ENCODE results near the gene CDH3.

CDH3 gene

DNA sequence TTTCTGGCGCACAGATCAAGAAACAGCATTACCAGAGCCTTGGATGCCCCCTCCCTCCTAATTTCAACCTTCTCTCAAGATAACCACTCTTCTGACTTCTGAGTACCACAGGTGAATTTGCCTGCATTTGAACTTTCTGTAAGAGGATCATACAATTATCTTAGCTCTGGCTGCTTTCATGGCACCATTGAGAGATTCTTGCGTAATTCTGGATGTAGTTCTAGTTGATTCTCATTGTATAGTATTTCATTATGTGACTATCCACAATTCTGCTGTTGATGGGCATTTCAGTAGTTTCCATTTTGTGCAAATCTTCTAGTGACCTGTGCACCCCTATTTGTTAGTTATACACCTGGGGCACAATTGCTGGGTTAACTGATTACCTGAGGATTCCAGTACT is 7.5 kb downstream of the CDH3 start:
- DNase-seq (ENCODE audit: low spot score) = no peak

DNA sequence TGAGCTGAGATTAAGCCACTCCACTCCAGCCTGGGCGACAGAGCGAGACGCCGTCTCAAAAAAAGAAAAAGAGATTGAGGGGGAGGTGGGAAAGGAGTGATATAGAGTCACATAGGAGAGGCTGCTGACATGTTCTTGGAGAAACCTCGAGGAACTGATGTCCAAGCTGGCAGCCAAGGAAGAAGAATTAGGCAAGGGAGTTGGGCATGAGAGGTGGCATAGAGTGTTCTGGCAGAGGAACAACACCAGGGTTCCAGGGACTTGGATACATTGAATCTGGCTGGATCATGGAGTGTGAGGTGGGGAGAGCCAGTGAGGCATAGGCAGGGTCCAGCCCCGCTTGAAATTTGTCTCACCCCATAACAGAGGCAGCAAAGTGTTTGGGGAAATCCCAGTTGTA is 10.7 kb downstream of the CDH3 start:
- no peak for DNase-seq (ENCODE audit: low spot score)

DNA sequence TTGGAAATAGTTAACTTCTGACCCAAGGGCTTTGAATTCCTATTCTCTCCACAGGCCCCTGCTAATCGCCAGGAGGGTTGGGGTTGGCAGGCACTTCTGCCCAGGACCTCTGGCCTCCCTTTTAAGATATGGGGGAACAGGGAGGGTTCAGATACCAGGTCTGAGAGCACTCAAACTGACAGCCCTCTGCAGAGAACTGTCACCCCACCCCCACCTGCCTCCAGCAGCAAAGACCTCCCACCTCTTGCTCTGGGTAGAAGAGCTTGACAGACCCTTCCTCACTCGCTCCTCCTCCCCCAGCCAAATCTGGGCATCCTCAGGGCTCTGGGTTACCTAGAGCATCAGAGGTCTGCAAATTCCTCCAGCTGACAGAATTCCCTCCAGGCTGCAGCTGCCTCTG is 11.6 kb downstream of the CDH3 start:
- no peak for DNase-seq (ENCODE audit: low spot score)

DNA sequence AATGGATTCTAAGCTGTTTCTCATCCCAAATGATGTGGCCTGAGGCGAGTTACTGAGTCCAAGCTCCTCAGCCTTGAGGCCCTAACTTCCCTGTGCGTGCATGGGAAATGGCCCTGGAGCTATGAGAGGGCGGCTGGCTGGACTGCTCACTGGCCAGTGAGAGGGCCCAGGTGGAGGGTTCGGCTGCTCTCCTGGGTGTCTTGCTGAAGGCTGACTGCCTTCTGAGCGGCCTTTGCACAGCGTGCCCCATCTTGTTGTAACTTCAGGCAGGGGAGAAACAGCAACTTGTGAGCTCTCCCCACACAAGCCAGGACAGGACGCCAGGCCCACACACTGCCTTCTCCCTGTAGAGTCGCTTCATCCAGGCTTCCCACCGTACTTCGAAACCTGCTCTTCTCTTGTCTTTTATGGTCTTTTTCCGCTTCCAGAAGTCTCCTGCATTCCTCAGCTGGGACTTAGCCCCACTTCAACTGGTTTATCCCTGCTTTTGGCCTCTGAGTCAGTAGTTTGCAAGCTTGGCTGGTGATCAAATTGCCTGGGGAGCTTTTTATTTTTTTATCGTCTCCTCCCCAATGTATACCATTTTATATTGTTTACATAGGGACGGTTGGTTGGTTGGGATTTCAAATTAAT is 13.3 kb downstream of the CDH3 start:
- no peak for DNase-seq (ENCODE audit: low spot score)

DNA sequence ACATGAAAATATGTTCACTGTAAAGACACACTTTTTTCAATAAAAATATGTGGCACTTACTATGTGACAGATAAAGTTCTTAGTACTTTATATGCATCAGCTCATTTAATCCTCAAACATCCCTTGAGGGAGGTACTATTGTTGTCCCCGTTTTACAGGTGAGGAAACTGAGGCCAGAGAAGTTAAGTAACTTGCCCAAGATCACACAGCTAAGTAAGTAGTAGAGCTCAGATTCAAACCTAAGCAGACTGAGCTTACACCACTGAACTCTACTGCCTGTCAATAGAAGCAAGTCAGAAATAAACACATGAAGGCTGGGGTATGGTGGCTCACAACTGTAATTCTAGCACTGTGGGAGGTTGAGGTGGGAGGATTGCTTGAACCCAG is 13.9 kb downstream of the CDH3 start:
- no peak for DNase-seq (ENCODE audit: low spot score)

DNA sequence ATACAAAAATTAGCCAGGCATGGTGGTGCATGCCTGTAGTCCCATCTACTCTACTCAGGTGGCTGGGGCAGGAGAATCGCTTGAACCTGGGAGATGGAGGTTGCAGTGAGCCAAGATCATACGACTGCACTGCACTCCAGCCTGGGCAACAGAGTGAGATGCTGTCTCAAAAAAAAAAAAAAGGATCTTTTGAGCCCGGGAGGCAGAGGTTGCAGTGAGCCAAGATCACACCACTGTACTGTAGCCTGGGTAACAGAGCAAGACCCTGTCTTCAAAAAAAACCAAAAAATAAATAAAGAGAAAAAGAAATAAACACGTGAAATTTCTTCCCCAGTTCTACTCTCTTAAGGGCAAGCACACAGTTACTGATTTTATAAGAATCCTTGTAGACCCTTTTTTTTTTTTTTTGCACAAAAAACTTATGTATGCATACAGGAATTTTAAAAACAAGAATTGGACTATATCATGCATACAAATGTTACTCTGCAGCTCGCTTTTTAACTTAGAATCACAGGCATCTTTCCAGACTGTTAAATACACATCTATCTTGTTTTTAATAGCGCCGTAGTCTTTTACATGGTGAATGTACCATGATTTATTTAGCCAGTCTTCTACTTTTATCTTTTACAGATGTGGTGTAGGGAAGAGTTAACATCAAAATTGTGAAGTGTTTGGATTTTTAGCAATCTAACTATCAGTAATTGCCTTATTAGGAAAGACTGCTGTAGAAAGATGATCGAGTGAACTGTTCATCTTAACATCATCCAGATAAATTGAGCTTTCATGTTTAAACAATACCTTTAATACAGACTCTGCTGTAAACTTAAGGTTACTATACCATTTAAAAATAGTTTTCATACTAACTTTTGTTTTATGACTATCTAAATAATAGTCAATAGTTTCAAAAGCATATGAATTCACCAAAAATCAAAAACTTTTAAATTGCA is 14.6 kb downstream of the CDH3 start:
- DNase-seq (ENCODE audit: low spot score) = no peak

DNA sequence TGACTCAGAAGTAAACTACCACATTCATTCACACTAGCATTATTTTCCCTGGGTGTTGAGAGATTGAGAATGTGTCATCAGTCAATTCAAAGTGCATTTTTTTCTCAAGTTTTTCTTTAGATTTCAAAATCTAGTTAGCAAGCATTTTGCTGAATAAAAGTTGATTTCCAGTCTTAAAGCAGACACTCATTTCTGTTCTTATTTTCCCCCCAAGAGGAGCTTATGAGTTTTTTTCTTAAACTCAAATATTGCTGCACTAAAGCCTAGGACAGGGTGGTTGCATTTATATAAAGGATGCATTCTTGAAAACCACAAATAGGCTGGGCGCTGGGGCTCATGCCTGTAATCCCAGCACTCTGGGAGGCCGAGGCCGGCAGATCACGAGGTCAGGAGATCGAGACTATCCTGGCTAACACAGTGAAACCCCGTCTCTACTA is 15.3 kb downstream of the CDH3 start:
- DNase-seq (ENCODE audit: low spot score) = no peak

DNA sequence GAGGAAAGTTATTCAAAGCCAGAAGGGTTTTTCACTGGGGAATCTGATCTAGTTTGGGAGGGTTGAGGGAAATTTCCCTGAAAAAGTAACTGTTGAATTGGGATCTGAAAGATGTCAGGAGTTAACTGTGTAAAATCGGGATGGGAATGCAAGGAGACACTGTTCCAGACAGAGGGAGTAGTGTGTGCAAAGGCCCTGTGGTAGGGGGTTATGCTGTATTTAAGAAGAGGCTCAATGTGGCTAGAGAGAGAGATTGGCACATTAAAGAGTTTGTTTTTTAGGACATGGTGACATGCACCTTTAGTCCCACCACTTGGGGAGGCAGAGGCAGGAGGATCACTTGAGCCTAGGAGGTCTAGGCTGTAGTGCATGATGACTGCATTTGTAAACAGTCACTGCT is 16.9 kb downstream of the CDH3 start:
- DNase-seq (ENCODE audit: low spot score) = no peak

DNA sequence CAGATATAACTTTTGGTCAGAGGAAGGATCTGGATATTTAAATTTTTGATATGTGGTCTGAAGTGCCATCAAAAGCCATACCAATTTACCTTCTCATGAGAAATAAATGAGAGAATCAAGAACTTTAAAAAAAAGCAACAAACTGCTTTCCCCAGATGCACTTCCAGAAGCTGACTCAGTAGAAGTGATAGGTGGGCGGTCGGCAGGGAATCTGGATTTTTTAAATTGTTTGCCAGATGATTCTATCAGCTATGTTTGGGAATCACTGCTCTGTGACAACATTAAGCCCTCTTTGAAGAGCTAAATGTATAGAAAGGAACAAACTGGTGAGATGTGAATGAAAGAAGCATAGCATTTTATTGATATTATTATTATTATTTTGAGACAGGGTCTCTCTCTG is 19.2 kb downstream of the CDH3 start:
- no peak for DNase-seq (ENCODE audit: low spot score)

DNA sequence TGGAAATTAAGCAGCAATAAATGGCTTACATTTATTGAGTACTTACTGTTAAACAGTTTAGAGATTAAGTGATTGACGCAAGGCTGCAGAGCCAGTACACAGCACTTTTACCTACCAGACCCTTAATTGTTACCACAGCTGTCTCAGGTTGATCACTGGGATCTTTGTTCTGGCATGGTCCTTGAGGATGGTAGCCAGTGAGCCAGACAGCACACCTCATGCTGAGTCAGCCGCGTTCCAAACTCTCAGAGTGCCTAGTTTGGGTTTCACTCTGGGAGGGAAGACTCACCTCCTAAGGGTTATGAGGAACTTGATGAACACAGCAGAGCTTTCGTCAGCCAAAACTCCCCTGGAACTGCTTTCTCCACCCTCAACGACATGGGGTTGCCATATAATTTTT is 20.4 kb downstream of the CDH3 start:
- DNase-seq (ENCODE audit: low spot score) = no peak

DNA sequence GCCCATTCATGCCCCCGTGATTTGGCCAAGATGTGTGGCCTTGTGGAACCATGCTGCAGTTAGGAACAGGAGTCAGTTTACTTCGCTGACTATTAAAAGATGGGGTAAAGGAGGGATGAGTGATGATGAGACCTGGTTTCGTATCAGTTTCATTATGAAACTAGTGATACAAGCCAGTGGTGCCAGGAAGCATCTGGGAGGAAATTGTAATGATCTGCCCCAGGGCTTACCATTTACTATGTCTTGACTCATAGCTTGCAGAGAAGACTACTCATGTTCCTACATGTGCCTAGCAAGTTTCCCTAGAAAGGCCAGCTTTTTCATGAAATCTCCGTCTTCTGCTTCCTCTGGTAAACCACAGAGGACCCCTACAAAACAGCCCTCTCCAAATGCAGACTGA is 23.2 kb downstream of the CDH3 start:
- DNase-seq (ENCODE audit: low spot score) = no peak

DNA sequence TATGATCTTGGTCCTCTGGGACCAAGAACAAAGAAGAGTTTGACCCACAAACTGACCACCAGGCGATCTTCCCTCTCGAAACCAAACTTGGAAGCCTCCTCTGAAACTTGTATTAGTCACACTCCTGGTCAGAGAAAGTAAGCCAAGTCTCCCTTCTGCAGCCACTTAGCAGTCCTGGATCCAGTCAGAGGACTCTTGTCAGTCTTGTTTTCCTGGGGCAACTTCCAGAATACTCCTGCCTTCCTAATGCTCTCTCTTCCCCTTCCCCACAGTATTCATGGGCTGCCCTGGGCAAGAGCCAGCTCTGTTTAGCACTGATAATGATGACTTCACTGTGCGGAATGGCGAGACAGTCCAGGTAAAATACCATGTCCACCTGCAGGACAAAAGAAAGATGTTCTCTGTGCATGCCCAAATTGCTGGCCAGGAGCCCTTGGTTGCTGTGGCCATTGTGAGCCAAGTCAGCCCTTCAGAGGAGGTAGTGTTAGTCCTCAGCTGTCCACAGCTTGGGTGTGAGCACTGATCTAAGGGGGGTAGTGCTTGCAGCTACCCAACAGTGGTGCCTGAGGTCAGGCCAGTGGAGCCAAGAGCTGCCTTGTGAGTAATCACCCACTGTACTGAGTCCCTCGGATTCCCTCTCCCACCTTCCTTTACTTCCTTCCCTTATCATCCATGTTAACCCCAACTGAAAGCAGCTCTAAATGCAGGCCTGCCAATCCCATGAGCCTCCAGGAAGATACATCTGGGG is 31.2 kb downstream of the CDH3 start:
- no peak for DNase-seq (ENCODE audit: low spot score)

DNA sequence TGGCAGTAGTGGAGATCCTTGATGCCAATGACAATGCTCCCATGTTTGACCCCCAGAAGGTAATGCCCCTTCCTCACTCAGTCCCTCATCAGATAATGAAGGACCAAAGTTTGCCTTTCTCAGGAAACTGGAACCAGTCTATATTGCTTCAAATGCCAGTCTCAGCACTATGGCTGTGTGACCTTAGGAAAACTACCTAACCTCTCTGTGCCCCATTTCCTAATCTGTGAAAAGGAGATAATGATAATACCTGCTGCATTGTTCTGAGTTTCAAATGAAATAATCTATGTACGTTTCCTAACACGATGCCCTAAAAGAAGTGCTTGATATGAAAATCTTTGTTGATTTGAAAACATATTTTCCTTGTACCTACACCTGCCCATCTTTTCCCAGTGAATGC is 35.9 kb downstream of the CDH3 start:
- no peak for DNase-seq (ENCODE audit: low spot score)

DNA sequence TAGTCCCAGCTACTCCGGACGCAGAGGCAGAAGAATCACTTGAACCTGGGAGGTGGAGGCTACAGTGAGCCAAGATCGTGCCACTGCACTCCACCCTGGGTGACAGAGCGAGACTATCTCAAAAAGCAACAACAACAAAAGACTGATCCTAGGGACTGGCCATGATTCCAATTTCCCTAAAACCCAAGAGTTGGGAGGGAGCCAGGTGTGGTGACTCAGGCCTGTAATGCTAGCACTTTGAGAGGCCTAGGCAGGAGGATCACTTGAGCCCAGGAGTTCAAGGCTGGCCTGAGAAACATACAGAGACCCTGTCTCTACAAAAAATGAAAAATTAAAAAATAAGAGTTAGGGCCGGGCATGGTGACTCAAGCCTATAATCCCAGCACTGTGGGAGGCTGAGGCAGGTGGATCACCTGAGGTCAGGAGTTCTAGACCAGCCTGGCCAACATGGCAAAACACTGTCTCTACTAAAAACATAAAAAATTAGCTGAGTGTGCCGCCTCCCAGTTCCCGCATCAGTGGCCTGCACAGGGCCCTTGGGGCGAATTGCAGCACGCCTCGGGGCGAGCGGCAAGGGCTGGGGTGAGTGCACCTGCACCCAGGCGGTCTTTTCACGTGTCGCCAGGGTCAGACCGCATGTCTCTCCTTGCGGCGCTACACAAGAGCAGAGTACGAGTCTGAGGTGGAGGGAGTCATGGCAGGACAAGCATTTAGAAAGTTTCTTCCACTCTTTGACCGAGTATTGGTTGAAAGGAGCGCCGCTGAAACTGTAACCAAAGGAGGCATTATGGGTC is 40.8 kb downstream of the CDH3 start:
- no peak for DNase-seq (ENCODE audit: low spot score)

DNA sequence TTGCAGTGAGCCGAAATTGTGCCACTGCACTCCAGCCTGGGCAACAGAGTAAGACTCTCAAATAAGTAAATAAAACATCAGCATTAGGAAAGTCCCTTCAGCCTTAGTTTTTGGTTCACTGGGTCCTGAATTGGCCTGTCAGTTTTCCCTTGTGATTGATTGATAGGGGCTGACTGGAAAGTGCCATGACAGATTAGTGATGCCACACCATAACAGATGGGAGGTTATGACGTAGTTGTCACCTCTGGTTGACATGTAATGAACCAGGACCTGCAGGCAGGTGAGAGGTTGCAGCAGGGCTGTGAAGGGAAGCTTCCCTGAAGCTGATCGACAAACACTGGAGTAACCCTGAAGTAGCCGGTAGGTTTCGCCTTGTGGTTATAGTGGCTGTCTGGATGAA is 41.8 kb downstream of the CDH3 start:
- no peak for DNase-seq (ENCODE audit: low spot score)

DNA sequence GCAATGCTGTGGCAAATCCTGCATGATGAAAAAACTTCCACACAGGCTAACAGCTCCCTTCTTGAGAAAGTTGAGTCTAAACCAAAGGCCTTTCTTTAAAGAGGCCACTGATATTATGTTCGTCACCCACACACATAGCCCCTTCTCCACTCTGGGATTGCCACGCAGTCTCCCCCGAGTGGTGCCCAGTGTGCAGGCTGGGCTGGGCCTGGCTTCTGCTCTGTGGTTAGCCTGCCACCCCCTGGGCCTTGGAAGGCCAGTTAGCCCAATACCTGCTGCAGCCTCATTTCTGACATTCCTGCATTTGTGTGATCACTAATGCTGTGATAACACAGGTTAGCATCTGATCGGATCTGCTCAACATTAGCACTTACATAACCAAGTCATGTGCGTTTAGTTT is 44.8 kb downstream of the CDH3 start:
- no peak for DNase-seq (ENCODE audit: low spot score)

DNA sequence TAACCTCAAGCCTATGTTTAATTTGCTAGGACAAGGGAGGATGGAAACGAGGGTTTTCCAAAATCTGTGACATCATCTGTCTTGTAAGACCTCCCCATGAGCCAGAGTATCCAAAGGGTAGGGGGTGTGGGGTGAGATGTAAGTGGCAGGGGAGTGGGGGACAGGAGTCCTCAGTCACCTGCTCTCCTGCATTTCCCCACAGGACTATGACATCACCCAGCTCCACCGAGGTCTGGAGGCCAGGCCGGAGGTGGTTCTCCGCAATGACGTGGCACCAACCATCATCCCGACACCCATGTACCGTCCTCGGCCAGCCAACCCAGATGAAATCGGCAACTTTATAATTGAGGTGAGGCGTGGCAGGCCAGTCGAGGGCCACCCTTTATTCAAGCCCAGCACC is 50.5 kb downstream of the CDH3 start:
- no peak for DNase-seq (ENCODE audit: low spot score)

DNA sequence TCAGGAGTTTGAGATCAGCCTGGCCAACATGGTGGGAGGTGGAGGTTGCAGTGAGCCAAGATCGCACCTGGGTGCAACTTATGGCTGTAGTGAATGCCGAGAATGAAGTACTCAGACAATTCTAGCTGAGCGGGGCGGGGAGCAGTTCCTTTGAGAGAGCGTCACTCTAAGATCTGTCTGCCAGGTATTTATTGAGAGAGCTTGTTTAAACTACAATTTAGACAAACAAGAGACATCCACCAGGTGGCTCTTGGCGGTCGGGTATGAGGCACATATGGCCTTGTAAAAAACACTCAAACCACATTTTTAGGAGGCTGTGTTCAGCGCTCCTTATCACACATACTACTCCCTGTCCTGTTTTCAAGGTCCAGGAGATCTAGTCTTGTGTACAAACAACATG is 51.4 kb downstream of the CDH3 start:
- no peak for DNase-seq (ENCODE audit: low spot score)

DNA sequence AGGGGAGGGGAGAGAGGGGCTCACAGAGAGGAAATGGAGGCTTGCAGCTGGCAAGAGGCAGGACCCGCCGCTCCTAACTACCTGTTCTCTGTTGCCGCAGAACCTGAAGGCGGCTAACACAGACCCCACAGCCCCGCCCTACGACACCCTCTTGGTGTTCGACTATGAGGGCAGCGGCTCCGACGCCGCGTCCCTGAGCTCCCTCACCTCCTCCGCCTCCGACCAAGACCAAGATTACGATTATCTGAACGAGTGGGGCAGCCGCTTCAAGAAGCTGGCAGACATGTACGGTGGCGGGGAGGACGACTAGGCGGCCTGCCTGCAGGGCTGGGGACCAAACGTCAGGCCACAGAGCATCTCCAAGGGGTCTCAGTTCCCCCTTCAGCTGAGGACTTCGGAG is 53.0 kb downstream of the CDH3 start:
- DNase-seq (ENCODE audit: low spot score) = no peak

DNA sequence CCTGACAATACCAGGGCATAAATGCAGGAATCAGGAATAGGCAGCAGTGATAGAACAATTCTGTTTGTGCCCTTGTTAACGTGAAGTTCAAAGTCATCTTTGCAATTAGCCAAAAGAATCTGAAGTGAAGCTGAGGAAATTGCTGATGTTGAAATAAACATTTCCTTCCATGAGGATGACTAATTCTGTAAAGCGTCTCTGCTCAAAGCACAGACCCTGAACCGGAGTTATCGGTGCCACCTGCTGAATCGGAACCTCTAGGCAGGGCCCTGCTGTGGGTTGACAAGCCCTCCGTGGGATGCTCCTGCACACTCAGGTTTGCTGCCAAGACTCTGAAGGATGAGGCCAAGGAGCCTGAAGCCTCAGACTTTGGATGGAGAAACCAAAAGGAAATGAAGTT is 55.0 kb downstream of the CDH3 start:
- no peak for DNase-seq (ENCODE audit: low spot score)

DNA sequence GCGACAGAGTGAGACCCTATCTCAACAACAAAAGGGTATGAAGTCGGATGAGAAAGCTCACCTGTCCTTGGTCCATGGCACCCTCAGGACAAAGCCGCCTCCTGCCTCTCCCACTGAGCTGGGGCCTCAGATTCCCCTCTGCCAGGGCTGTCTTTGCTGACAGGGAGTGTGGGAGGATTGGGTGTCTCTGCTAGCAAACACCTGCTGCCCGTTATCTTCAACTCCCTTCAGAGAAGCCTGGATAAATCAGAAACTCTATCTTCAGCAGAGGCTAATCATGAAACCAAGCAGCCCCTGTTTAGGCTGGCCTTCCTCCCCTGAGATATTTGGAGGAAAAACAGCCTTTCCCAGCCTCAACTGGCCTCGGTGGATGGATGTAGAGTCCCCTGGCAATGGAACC is 55.7 kb downstream of the CDH3 start:
- DNase-seq (ENCODE audit: low spot score) = no peak

DNA sequence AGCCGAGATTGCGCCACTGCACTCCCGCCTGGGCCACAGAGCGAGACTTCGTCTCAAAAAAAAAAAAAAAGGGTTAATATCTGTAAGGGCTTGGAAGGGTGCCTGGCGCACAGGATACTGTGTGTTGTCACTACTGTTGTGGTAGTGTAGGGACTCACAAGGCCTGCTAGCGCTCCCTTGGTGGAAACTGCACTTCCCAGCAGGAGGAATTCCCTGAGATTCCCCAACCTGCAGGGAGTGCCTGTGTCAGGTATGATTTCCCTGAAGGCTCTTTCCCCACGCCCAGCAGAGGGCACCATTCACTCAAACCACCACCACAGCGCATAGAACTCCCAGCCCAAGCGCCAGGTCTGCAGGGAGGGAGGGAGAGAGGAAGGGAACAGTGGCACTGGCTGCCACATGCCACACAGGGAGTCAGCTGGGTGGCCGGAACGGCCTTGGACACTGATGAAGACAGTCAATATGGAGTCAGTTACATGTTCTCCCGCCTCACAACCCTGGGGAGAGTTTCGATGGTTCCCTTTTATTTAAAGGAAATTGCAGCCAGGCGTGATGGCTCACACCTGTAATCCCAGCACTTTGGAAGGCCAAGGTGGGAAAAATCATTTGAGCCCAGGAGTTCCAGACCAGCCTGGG is 59.2 kb downstream of the CDH3 start:
- peak; percentile 34 for DNase-seq (ENCODE audit: low spot score)

Measured in germinal center (tissue), 1 donor.